GM19193 (cell line): ENCODE results near the gene DNAH10.

ENCODE experiments used
- POLR2A ChIP-seq: IDR thresholded peaks from 4 replicates; pipeline ENCODE4 v1.6.1; 2011; ENCODE audit not compliant: insufficient read depth, insufficient read length; ENCODE audit errors: extremely low read depth

DNAH10 gene

DNA sequence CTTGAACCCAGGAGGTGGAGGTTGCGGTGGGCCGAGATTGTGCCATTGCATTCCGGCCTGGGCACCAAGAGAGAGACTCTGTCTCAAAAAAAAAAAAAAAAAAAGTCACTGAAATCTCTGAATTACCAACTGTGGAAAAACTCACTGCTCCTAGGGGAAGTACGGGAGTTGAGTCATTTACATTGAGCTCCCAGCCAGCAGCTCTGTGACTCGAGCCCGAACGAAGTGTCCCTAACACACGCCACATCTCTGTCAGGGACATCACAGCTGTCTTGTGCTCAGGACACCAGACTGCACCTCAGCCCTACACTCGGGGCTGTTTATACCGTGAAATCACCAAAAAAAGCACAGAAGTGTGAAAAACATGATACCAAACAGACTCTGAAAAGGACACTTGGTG lies 28.9 kb upstream of the DNAH10 start:
- TF ChIP-seq POLR2A: no peak

DNA sequence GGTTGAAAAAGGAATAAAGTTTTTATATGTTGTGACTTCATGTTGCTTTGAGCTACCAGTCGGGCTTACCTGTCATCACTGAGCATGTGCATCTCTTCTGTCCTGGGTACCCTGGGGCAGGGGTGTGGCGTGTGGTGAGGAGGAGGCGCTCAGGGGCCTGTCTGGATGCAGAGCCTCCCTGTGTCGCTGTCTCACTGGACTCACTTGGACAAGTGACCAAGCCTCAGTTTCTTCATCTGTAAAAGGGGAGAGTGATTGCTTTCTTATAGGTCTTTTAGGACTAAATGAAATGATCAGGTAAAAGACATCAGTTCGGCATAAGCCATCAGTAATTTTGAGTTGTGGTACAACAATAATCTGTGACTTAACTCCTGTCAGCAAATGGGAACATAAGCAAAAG lies 27.8 kb upstream of the DNAH10 start:
- TF ChIP-seq POLR2A: no peak

DNA sequence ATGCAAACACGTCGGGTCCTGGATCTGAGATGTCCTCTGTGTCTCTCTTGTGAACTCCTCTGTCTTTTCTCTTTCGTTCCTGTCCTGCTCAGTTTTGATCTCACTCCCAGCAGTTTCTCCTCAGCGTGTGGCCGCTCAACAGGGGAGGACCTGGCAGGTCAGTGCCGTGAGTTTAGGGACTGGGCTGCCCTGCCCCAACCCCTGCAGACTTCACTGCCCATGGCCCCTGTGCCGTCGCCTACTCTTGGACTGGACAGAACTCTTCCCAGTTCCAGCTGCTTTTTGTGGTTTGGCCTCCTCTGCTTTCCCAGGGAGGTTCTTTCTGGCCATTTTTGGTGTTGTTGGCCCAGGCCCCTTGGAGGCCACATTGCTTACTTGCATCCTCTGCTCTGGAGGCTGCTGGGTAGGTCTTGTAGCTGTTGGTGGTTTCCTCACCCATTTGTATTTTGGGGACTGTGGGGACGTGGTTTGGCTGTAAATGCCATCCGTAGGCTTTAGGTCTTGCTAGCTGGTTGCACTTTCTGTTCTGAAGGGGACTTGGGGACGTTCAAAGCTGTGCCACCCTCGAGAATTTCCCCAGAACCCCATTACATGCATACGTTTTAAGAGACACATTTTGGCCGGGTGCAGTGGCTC lies 20.0 kb upstream of the DNAH10 start:
- TF ChIP-seq POLR2A: no peak

DNA sequence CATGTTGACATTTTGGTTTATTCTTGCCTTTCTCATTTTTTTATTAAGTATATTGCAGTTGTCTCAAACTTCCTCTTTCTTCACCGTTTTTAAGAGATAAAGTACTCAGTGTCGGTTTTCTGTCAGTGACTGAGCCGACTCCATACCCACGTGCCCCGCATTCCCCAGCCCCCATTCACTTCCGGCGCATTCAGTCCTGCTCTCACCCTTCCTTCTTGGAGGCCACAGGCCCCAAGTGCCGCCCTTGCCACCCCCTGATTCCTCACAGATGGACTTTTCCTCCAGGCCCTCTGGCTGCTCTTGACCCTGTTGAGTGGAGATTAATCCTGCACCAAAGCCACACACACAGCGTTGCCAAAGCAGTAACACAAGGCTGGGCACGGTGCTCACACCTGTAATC lies 19.1 kb upstream of the DNAH10 start:
- no peak for TF ChIP-seq POLR2A

DNA sequence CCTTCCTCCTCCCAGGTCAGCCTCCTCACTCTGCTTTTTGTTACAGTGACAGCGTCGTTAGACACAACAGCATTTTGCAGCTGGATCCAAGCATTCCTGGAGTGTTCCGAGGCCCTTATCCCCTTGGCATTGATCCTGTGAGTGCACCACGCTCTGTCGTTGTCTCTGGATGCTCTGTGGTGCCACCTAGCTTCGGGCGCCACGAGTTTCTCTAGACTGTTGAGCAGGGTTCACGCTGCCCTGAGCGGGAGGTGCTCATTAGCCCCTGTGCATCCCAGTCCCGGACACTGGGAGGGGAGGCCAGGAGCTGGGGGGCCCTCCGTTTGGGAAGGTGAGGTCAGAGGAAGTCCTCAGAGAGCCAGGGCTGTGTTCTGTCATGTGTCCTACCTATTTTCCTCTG lies 17.3 kb upstream of the DNAH10 start:
- TF ChIP-seq POLR2A: no peak

DNA sequence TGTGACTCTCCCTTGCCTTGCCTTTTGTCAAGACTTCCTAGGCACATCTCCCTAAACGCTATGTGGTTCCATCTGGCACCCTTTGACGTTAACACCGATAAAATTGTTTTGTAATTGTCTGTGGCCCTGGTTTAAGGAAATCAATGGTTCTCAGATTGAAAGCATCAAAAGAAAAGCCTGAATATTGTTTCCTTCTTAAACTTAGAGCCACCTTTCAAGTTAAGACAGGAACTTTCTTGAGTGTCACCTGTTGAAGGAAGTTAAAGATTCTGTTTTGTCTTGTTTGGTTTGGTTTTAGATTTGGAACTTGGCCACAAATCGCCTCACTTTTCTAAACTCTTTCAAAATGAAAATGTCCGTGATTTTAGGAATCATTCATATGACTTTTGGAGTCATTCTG lies 14.8 kb upstream of the DNAH10 start:
- TF ChIP-seq POLR2A: no peak

DNA sequence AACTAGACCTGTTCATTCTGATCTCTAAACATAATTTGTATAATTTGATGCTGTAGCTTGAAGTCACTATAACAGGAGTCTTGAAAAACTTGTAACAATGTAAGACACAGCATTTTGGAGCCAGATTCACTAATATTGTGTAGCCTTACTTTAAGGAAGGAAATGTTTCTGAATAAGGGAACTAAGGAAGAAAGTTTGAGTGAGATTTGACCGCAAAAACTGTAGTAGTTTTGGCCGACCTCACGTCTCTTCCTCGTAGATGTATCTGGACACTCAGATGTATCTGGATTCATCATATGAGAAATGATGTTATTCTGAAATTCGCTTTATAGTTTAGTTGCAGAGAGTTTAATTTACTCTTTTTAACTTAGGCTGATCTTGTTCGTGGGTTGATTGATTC lies 13.9 kb upstream of the DNAH10 start:
- TF ChIP-seq POLR2A: no peak

DNA sequence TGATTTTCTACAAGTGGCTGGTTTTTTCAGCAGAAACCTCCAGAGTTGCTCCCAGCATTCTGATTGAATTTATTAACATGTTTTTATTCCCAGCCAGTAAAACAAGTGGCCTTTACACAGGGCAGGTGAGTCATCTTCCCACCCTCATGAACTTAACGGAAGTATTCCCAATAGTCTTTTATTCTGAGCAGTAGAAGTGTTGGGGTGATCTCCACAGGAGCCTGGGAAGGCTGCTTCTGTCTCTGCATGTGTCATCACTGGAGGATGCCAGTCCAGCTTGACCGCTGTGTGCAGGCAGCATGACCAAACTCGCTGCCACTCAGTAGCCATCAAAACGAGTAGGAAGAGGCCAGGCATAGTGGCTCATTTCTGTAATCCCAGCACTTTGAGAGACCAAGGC lies 13.4 kb upstream of the DNAH10 start:
- no peak for TF ChIP-seq POLR2A

DNA sequence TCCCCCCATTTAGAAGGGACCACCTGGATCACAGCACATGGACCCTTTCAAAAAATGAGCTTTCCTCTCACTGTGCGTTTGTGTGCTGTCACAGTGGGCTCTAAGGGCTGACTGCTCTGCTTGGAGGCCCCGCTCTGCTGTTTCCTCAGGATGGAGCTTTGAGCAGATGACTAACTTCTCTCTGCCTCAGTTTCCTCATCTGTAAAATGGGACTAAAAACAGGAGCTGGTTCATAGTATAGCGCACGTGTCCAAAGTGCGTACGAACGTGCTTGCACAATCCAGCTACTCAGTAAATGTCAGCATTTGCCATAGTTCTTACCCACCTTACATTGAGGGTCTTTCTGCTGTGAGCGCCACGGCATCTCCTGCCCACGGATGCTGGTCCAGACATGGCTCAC lies 12.7 kb upstream of the DNAH10 start:
- no peak for TF ChIP-seq POLR2A

DNA sequence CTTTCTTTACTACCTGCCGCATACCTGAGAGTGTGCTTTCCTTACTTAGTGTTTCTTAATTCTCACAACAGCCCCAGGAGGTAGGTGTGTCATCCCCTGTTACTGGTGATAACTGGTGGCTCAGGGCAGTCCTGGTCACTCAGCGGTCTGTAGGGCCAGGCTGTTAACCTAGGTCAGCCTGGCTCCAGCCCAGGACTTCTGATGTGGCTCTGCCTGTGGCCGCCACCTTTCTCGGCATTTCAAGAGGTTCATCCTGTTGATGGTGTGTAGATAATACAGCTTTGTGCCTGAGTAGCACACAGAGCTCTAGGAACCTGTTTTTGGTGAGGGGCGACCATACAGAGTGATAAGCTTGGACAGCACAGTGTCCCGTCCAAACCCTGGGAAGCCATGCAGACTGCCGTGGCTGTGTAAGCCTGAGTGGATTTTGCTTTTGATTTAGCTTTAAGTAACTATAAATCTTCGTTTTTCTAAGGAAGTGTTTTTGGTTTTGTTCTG lies 11.9 kb upstream of the DNAH10 start:
- no peak for TF ChIP-seq POLR2A

DNA sequence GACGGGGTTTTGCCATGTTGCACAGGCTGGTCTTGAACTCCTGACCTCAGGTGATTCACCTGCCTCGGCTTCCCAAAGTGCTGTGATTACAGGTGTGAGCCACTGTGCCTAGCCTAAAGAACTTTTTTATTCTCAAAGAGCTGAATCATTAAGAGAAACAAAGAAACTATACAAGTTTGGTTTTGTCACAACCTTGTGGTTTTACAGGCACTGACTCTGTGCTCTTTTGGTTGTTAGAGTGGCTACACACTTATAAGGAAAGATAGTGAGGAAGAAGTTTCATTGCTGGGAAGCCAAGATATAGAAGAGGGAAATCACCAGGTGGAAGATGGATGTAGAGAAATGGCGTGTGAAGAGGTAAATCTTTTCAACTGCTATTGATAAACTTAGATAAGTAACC lies 10.1 kb upstream of the DNAH10 start:
- no peak for TF ChIP-seq POLR2A

DNA sequence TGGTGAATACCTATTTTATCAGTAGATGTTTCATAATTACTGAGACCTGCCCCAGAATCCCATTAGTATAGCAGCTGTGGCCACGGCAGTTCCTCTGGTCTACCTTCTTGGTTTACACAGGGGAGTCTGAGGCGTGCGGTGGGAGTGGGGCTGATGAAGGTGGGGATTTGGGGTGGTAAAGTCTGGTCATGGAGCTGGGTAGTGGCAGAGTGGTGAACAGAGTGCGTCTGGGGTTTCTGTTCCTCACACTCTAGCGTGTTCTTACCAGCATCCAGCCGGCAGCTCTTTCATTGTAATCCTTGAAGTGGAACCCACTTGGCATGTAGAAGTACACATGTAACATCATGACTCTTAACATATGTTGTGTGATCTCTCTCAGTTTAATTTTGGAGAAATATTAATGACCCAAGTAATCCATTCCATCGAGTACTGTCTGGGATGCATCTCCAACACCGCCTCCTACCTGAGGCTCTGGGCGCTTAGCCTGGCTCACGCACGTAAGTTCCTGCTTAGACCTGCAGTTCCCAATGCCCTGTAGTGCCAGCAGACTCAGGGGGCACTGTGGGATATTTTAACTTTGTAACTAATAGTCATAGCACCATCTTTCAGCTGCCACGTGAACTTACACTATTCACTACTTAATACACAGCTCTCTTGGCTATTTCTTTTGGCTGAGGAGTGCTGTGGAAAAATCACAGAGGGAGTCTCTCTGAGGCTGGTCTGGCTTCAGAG lies 7.9 kb upstream of the DNAH10 start:
- no peak for TF ChIP-seq POLR2A

DNA sequence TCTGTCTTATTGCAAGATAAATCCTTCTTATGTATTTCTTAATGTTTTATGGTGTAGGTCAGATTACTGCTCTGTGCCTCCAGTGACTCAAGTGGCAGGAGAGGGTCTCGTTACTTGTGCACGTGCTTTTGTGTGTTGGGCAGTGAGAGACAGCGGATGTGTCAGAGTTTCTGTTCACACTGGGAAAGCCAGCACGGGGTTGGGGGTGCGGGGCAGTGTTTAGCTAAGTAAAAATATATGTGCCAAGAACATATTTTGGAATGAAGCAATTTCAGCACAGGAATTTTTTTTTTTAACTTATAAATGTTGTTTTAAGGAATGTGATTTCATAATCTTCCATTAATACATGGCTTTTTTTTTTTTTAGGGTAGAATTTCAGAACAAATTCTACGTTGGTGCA lies 4.5 kb upstream of the DNAH10 start:
- TF ChIP-seq POLR2A: no peak

DNA sequence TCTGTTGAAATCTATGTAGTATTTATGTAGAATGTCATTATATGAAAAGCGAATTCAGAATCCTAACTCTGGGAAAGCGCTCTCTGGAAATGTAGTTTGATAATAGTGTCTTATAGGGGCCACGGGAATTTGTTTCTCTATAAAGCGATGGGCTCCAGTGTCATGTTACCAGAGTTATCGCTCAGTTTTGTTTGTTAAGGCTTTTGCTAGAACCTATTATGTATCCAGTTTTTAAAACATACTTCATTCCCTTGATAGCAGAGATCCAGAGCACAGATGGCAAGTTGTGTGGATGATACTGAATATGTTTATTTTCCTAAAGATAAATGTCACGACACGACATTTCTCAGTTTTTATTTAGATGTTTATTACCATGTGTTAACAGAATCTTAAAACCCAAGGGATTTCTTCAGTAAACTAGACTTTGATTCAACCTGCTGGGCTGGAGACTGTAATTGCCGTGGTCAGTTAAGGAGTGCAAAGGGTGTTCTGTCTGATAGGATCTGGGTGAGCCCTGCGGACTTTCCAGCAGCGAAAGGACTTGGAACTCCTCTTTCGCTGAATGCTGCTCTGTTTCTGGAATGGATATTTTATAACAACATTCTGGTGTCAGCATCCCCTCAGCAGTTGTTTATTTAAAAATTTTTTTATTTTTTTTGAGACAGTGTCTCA lies 1.7 kb upstream of the DNAH10 start:
- no peak for TF ChIP-seq POLR2A

DNA sequence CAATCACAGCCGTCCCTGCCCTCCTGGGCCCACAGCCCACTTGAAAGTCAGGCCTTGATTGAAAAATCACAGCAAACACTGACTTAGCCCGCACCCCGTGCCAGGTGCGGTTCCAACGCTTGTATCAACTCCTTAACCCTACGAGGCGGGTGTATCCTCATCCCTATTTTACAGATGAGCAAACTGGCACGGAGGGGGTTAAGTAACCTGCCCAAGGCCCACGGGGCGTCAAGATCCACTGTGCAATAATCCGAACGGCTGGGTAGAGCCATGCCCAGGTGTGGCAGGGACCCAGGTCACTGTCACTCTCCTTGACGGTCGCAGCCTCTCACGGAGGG lies 583 bp downstream of the DNAH10 start:
- TF ChIP-seq POLR2A: no peak

DNA sequence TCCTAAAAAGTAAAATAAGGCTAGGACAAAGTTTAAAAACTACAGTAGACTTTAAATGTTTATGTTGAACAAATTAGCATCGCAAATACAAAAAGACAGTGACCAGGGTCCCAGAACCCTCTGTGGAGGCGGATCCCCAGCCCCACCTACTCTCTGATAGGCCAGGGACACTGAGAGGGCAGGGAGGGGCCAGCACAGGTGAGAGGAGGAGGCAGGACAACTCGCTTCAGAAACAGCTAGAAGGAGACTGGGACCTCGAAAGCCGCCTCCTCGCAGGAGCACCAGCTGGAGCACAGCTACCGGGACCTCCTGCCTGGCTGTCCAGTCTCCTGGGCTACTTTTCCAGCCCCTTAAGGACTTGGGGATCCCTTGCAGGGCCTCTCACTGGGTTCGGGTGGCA lies 992 bp downstream of the DNAH10 start:
- no peak for TF ChIP-seq POLR2A
